SH-SY5Y (cell line): ENCODE results near the gene MX1.

Experiments
- GATA2 ChIP-seq: IDR thresholded peaks from 2 replicates; pipeline ENCODE4 v1.6.1; 2011; ENCODE audit warnings: mild to moderate bottlenecking, low read depth, low read length
- GATA3 ChIP-seq: IDR thresholded peaks from 2 replicates; pipeline ENCODE4 v1.6.1; 2011; ENCODE audit warnings: low read depth, mild to moderate bottlenecking, low read length, moderate library complexity

DNA sequence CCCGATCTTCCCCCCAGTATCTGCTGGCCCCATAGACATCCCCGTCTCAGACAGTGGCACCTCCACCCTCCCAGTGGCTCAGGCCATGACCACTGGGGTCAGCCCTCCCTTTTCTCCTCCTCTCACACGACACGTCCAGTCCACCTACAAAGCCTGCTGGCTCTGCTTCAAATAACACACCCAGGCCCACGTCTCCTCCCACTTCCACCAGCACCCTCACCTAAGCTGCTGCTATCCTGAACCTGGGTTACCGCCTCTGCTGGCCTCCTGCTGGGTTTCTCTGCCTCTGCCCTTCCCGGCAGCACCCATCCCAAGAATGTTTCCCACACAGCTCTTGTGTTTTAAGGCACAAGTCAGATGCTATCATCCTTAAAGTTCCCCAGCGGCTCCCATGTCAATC is 38.2 kb upstream of the MX1 start:
- TF ChIP-seq GATA2 (no peak), GATA3 (no peak)
